SK-N-SH treated with all-trans-retinoic acid at 6 μM for 48 hours (cell line): Measurements from ENCODE around the gene GP2.

Experiments used
- ATAC-seq: fragments of 200-7000 bp; cut with Tn5 transposase; 3 replicates; pipeline ENCODE4 v1.9.1; 2020; ENCODE audit warnings: mild to moderate bottlenecking, moderate library complexity
- ARNTL ChIP-seq: fragments of 450-650 bp; formaldehyde crosslinking; IDR thresholded peaks from 2 replicates; pipeline ENCODE4 v1.5.0; 2020; ENCODE audit warnings: low read depth, mild to moderate bottlenecking, moderate library complexity, borderline replicate concordance
- BACH2 ChIP-seq: fragments of 250-450 bp; sonication (Bioruptor Pico); IDR thresholded peaks from 2 replicates; pipeline ENCODE4 v1.9.0; 2021; ENCODE audit warnings: mild to moderate bottlenecking, borderline replicate concordance
- CREB5 ChIP-seq: fragments of 250-450 bp; sonication (Bioruptor Pico); IDR thresholded peaks from 2 replicates; pipeline ENCODE4 v1.5.1; 2020; ENCODE audit warnings: low read depth, mild to moderate bottlenecking, moderate library complexity
- CSDC2 ChIP-seq: fragments of 250-450 bp; sonication (Bioruptor Pico); IDR thresholded peaks from 2 replicates; pipeline ENCODE4 v1.5.0; 2020; ENCODE audit warnings: mild to moderate bottlenecking, moderate library complexity
- CSRNP3 ChIP-seq: fragments of 250-450 bp; sonication (Bioruptor Pico); IDR thresholded peaks from 2 replicates; pipeline ENCODE4 v1.5.1; 2021; ENCODE audit warnings: mild to moderate bottlenecking, moderate library complexity
- ESRRG ChIP-seq: fragments of 250-450 bp; sonication (Bioruptor Pico); IDR thresholded peaks from 2 replicates; pipeline ENCODE4 v1.6.1; 2021; ENCODE audit warnings: mild to moderate bottlenecking
- GLIS3 ChIP-seq: fragments of 250-450 bp; sonication (Bioruptor Pico); IDR thresholded peaks from 2 replicates; pipeline ENCODE4 v1.5.0; 2020; ENCODE audit warnings: mild to moderate bottlenecking, moderate library complexity
- ISL1 ChIP-seq: fragments of 250-450 bp; sonication (Bioruptor Pico); IDR thresholded peaks from 2 replicates; pipeline ENCODE4 v2.1.2; 2022; ENCODE audit warnings: mild to moderate bottlenecking, moderate library complexity
- OSR1 ChIP-seq: fragments of 250-450 bp; sonication (Bioruptor Pico); IDR thresholded peaks from 2 replicates; pipeline ENCODE4 v1.8.0; 2022; ENCODE audit warnings: moderate library complexity, mild to moderate bottlenecking, inconsistent platforms
- POU6F1 ChIP-seq: fragments of 250-450 bp; sonication (Bioruptor Pico); IDR thresholded peaks from 2 replicates; pipeline ENCODE4 v1.8.0; 2021; ENCODE audit warnings: low read depth, mild to moderate bottlenecking, moderate library complexity, borderline replicate concordance
- PPARA ChIP-seq: fragments of 250-450 bp; sonication (Bioruptor Pico); IDR thresholded peaks from 2 replicates; pipeline ENCODE4 v1.5.0; 2020; ENCODE audit warnings: mild to moderate bottlenecking, borderline replicate concordance
- SNAI2 ChIP-seq: fragments of 250-450 bp; sonication (Bioruptor Pico); IDR thresholded peaks from 2 replicates; pipeline ENCODE4 v1.5.0; 2020; ENCODE audit warnings: mild to moderate bottlenecking, moderate library complexity
- TCF4 ChIP-seq: fragments of 250-450 bp; sonication (Bioruptor Pico); IDR thresholded peaks from 2 replicates; pipeline ENCODE4 v1.8.0; 2021; ENCODE audit warnings: mild to moderate bottlenecking, moderate library complexity, borderline replicate concordance
- TOX ChIP-seq: fragments of 250-450 bp; sonication (Bioruptor Pico); IDR thresholded peaks from 2 replicates; pipeline ENCODE4 v1.8.0; 2021; ENCODE audit warnings: mild to moderate bottlenecking, moderate library complexity, borderline replicate concordance
- TSHZ2 ChIP-seq: fragments of 250-450 bp; sonication (Bioruptor Pico); IDR thresholded peaks from 2 replicates; pipeline ENCODE4 v1.5.0; 2020; ENCODE audit warnings: mild to moderate bottlenecking, moderate library complexity
- ZC3H10 ChIP-seq: fragments of 250-450 bp; sonication (Bioruptor Pico); IDR thresholded peaks from 2 replicates; pipeline ENCODE4 v1.5.1; 2021; ENCODE audit warnings: mild to moderate bottlenecking, moderate library complexity
- ZFP3 ChIP-seq: fragments of 250-450 bp; sonication (Bioruptor Pico); IDR thresholded peaks from 2 replicates; pipeline ENCODE4 v1.5.0; 2020; ENCODE audit warnings: mild to moderate bottlenecking, moderate library complexity
- ZFP30 ChIP-seq: fragments of 450-650 bp; formaldehyde crosslinking; IDR thresholded peaks from 2 replicates; pipeline ENCODE4 v1.5.0; 2022; ENCODE audit warnings: mild to moderate bottlenecking, moderate library complexity
- ZNF565 ChIP-seq: fragments of 450-650 bp; formaldehyde crosslinking; conservative IDR thresholded peaks from 2 replicates; pipeline ENCODE4 v1.5.0; 2020; ENCODE audit warnings: low read depth, mild to moderate bottlenecking, moderate library complexity
- ZNF70 ChIP-seq: fragments of 450-650 bp; formaldehyde crosslinking; IDR thresholded peaks from 2 replicates; pipeline ENCODE4 v1.5.0; 2020; ENCODE audit warnings: mild to moderate bottlenecking, moderate library complexity
- ZNF8 ChIP-seq: fragments of 450-650 bp; formaldehyde crosslinking; IDR thresholded peaks from 2 replicates; pipeline ENCODE4 v1.5.0; 2020; ENCODE audit warnings: mild to moderate bottlenecking, moderate library complexity

The GP2 gene

GRCh38 chr16:20359997-20360396 is 32.7 kb upstream of the GP2 start:
- ATAC-seq: no peak
- TF ChIP-seq ZFP3 (CRISPR knock-in tag) (no peak), PPARA (CRISPR knock-in tag) (no peak), TSHZ2 (CRISPR knock-in tag) (no peak), TCF4 (CRISPR knock-in tag) (no peak), CSRNP3 (CRISPR knock-in tag) (no peak), GLIS3 (no peak), ISL1 (no peak), ZNF70 (CRISPR knock-in tag) (no peak), ARNTL (CRISPR knock-in tag) (no peak), ZNF565 (CRISPR knock-in tag) (no peak), ESRRG (CRISPR knock-in tag) (no peak), ZNF8 (CRISPR knock-in tag) (no peak), CREB5 (CRISPR knock-in tag) (no peak), OSR1 (CRISPR knock-in tag) (no peak), ZC3H10 (no peak), POU6F1 (CRISPR knock-in tag) (no peak), CSDC2 (CRISPR knock-in tag) (no peak), SNAI2 (CRISPR knock-in tag) (no peak), BACH2 (CRISPR knock-in tag) (no peak), TOX (CRISPR knock-in tag) (no peak)
- TF ChIP-seq, all 23 proteins: peak for 0

- TF ChIP-seq ZNF565 (CRISPR knock-in tag) (no peak), ZNF8 (CRISPR knock-in tag) (no peak), OSR1 (CRISPR knock-in tag) (no peak), CSDC2 (CRISPR knock-in tag) (no peak), TOX (CRISPR knock-in tag) (no peak), SNAI2 (CRISPR knock-in tag) (no peak), CSRNP3 (CRISPR knock-in tag) (no peak), ZFP30 (no peak), ZFP3 (CRISPR knock-in tag) (no peak), ZC3H10 (no peak), POU6F1 (CRISPR knock-in tag) (no peak), TCF4 (CRISPR knock-in tag) (no peak)
- no peak for ATAC-seq
These were observed 27.9 kb upstream of the GP2 start for GRCh38 chr16:20355114-20355782.
